Measurements from ENCODE around the gene MYB.
"Not testable (repeated sequence)": the region's sequence is repeated elsewhere in the genome, so short reads cannot be mapped to it uniquely, and the experiment has no call there.

The MYB gene

GRCh38 chr6:135224037-135224647, 43.0 kb downstream of the MYB start:
- FAIRE-seq = no peak

GRCh38 chr6:135225911-135226310, 44.8 kb downstream of the MYB start:
- no peak for FAIRE-seq

- FAIRE-seq = no peak
Observed at GRCh38 chr6:135226537-135226936, 45.4 kb downstream of the MYB start.

GRCh38 chr6:135227349-135227748, 46.2 kb downstream of the MYB start:
- FAIRE-seq = no peak

GRCh38 chr6:135227758-135228157, 46.6 kb downstream of the MYB start:
- no peak for FAIRE-seq

- no peak for FAIRE-seq
Observed at GRCh38 chr6:135228486-135228885, 47.4 kb downstream of the MYB start.

GRCh38 chr6:135229996-135230395, 48.9 kb downstream of the MYB start:
- no peak for FAIRE-seq

- FAIRE-seq = no peak
Observed at GRCh38 chr6:135230711-135231468, 49.8 kb downstream of the MYB start.

- no peak for FAIRE-seq
Observed at GRCh38 chr6:135231469-135231844, 50.3 kb downstream of the MYB start.

GRCh38 chr6:135233686-135234491, 52.8 kb downstream of the MYB start:
- FAIRE-seq = no peak

- FAIRE-seq = no peak
Observed at GRCh38 chr6:135234492-135234780, 53.3 kb downstream of the MYB start.

- no peak for FAIRE-seq
Observed at GRCh38 chr6:135235716-135236115, 54.6 kb downstream of the MYB start.

- FAIRE-seq = no peak
Observed at GRCh38 chr6:135236319-135236718, 55.2 kb downstream of the MYB start.

GRCh38 chr6:135236732-135237131, 55.6 kb downstream of the MYB start:
- no peak for FAIRE-seq

- FAIRE-seq = no peak
Observed at GRCh38 chr6:135240711-135241110, 59.6 kb downstream of the MYB start.

GRCh38 chr6:135243871-135244796, 63.0 kb downstream of the MYB start:
- no peak for FAIRE-seq

- FAIRE-seq = no peak
Observed at GRCh38 chr6:135244805-135245204, 63.7 kb downstream of the MYB start.

GRCh38 chr6:135246412-135247012, 65.4 kb downstream of the MYB start:
- not testable (repeated sequence) for FAIRE-seq

- no peak for FAIRE-seq
Observed at GRCh38 chr6:135250234-135250633, 69.1 kb downstream of the MYB start.

GRCh38 chr6:135250751-135251497, 69.8 kb downstream of the MYB start:
- FAIRE-seq = no peak

GRCh38 chr6:135251498-135252441, 70.7 kb downstream of the MYB start:
- no peak for FAIRE-seq

Data from islet of Langerhans (tissue), 1 donor.